ENCODE results near the gene MCCD1.

The MCCD1 gene

DNA sequence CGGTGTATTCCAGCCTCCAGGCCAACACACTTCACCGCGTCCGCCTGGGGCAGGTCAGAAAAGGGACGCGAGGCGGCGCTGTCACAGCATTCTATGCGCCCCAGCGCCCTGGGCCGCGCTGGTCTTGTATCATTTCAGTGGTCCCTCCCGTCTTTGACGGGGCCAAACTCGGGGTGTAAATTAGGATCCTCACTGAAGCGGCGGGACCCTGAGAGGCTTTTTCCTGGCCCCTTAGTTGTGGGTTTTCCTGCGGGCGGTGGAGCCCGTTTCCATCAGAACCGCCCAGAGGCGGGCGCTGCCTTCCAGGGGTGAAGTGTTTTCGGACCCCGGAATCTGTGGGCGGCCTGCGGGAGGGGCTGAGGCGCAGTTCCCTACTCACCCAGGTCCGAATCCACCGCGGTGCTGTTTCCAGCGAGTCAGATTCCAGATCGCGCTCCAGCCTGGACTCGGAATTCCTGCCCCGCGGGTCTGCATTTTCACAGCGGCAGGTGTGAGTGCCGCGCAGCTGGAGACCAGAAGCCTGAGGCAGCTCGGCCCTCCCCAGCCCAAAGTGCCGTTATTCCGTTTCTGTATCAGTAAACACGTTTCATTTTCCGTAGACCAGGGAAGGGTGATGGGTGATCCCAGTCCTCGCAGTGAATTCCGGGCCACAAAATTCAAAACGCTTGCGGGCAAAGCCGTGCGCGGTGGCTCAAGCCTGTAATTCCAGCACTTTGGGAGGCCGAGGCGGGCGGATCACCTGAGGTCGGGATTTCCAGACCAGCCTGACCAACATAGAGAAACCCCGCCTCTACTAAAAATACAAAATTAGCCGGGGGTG lies 34.7 kb upstream of the MCCD1 start:
- Histone ChIP-seq H3K4me1 (ENCODE audit: control insufficient read depth, insufficient read depth, low read length) (no peaks in the 10 kb centered on the region), H3K27ac (ENCODE audit: extremely low read depth, low read depth, low read length) (peak overlapping the region; percentile 64), H3K9me3 (ENCODE audit: control insufficient read depth, insufficient read depth, low read depth, low read length) (no peaks in the 10 kb centered on the region), H3K4me3 (ENCODE audit: low read depth, low read length) (peak overlapping the region; percentile 60), H3K36me3 (ENCODE audit: control insufficient read depth in 2 of 2, insufficient read depth in 1 of 2, low read length in 2 of 2) (no peaks in the 10 kb centered on the region)
- ChIA-PET CTCF (interaction anchor here (0.6 to 7.3 kb wide), 25 partner anchors 8 to 828 kb away, joined by 3 to 61 read pairs (median 5); partner anchors contain the start of genes DDX39B and MCCD1), POLR2A (interaction anchor here (0.7 to 7.1 kb wide), 6 partner anchors 17 to 145 kb away, joined by 3 to 97 read pairs (median 3); partner anchors contain the start of genes DDX39B, MCCD1 and NFKBIL1)
- TF ChIP-seq ZEB2 (tag by site-specific recombination; IDR thresholded peaks at IDR 0.05), result peak; percentile 70
- no peak for TF ChIP-seq ZNF423 (tag by site-specific recombination; IDR thresholded peaks at IDR 0.05)
- TF ChIP-seq ZNF660 (tag by site-specific recombination; IDR thresholded peaks at IDR 0.05), result peak; percentile 88
- peak; percentile 21; the same call in 1 of the 2 replicates for TF ChIP-seq KLF10 (tag by site-specific recombination; IDR thresholded peaks at IDR 0.05)
- TF ChIP-seq ZNF791 (tag by site-specific recombination; IDR thresholded peaks at IDR 0.05), result no peak
- TF ChIP-seq ZNF37A (tag by site-specific recombination; IDR thresholded peaks at IDR 0.05), result no peak
- no peak for TF ChIP-seq ZNF433 (tag by site-specific recombination; IDR thresholded peaks at IDR 0.05; ENCODE audit: low read depth)
- no peak for TF ChIP-seq ZNF548 (tag by site-specific recombination; IDR thresholded peaks at IDR 0.05)
- no peak for TF ChIP-seq BCL6B (tag by site-specific recombination; IDR thresholded peaks at IDR 0.05)
- peak; percentile 78; the same call in 1 of the 2 replicates for TF ChIP-seq BCL11B (tag by site-specific recombination; IDR thresholded peaks at IDR 0.05; ENCODE audit: low read depth)
- peak; percentile 23 for TF ChIP-seq BCL11A (tag by site-specific recombination; IDR thresholded peaks at IDR 0.05; ENCODE audit: low read depth)
- TF ChIP-seq ZNF777 (tag by site-specific recombination; IDR thresholded peaks at IDR 0.05; ENCODE audit: borderline replicate concordance), result peak; percentile 80
- TF ChIP-seq ZNF530 (tag by site-specific recombination; IDR thresholded peaks at IDR 0.05; ENCODE audit: low read depth), result no peak
- no peak; the same call in 1 of the 2 replicates for TF ChIP-seq ZXDB (tag by site-specific recombination; IDR thresholded peaks at IDR 0.05)
- no peak for TF ChIP-seq ZBTB7A (tag by site-specific recombination; IDR thresholded peaks at IDR 0.05; ENCODE audit: low read depth)
- TF ChIP-seq ZBTB20 (tag by site-specific recombination; IDR thresholded peaks at IDR 0.05), result peak; percentile 99
- TF ChIP-seq, protein P1, sequence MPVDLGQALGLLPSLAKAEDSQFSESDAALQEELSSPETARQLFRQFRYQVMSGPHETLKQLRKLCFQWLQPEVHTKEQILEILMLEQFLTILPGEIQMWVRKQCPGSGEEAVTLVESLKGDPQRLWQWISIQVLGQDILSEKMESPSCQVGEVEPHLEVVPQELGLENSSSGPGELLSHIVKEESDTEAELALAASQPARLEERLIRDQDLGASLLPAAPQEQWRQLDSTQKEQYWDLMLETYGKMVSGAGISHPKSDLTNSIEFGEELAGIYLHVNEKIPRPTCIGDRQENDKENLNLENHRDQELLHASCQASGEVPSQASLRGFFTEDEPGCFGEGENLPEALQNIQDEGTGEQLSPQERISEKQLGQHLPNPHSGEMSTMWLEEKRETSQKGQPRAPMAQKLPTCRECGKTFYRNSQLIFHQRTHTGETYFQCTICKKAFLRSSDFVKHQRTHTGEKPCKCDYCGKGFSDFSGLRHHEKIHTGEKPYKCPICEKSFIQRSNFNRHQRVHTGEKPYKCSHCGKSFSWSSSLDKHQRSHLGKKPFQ (tag by site-specific recombination; IDR thresholded peaks at IDR 0.05), result peak; percentile 77; the same call in 1 of the 2 replicates
- TF ChIP-seq ZNF223 (tag by site-specific recombination; IDR thresholded peaks at IDR 0.05), result no peak
- TF ChIP-seq ZNF302 (tag by site-specific recombination; IDR thresholded peaks at IDR 0.05; ENCODE audit: low read depth), result no peak
- TF ChIP-seq ZNF549 (tag by site-specific recombination; IDR thresholded peaks at IDR 0.05), result no peak
- TF ChIP-seq ZNF621 (tag by site-specific recombination; IDR thresholded peaks at IDR 0.05), result no peak
- TF ChIP-seq ZNF624 (tag by site-specific recombination; IDR thresholded peaks at IDR 0.05), result no peak
- peak; percentile 48 for TF ChIP-seq ZNF629 (tag by site-specific recombination; IDR thresholded peaks at IDR 0.05)
- TF ChIP-seq MZF1 (tag by site-specific recombination; IDR thresholded peaks at IDR 0.05; ENCODE audit: borderline replicate concordance), result peak; percentile 82
- no peak for TF ChIP-seq ZNF701 (tag by site-specific recombination; IDR thresholded peaks at IDR 0.05)
- TF ChIP-seq ZNF600 (tag by site-specific recombination; IDR thresholded peaks at IDR 0.05), result peak; percentile 90
- TF ChIP-seq WT1 (tag by site-specific recombination; IDR thresholded peaks at IDR 0.05), result peak; percentile 64
- peak; percentile 72 for TF ChIP-seq ZSCAN30 (tag by site-specific recombination; IDR thresholded peaks at IDR 0.05)
- TF ChIP-seq GFI1B (tag by site-specific recombination; IDR thresholded peaks at IDR 0.05), result no peak
- TF ChIP-seq, protein P2, sequence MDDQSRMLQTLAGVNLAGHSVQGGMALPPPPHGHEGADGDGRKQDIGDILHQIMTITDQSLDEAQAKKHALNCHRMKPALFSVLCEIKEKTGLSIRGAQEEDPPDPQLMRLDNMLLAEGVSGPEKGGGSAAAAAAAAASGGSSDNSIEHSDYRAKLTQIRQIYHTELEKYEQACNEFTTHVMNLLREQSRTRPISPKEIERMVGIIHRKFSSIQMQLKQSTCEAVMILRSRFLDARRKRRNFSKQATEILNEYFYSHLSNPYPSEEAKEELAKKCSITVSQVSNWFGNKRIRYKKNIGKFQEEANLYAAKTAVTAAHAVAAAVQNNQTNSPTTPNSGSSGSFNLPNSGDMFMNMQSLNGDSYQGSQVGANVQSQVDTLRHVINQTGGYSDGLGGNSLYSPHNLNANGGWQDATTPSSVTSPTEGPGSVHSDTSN (CRISPR knock-in tag; IDR thresholded peaks at IDR 0.05), result peak; percentile 65; the same call in 1 of the 2 replicates
- no peak for TF ChIP-seq HOXC10 (CRISPR knock-in tag; IDR thresholded peaks at IDR 0.05)
- TF ChIP-seq HOXA7 (CRISPR knock-in tag; IDR thresholded peaks at IDR 0.05; ENCODE audit: borderline replicate concordance), result no peak
- no peak for TF ChIP-seq ZNF132 (tag by site-specific recombination; IDR thresholded peaks at IDR 0.05; ENCODE audit: borderline replicate concordance)
- TF ChIP-seq ZNF677 (tag by site-specific recombination; IDR thresholded peaks at IDR 0.05), result no peak
- TF ChIP-seq ZNF707 (tag by site-specific recombination; IDR thresholded peaks at IDR 0.05), result no peak
- TF ChIP-seq ZNF48 (tag by site-specific recombination; IDR thresholded peaks at IDR 0.05), result no peak
